Astrocyte (in vitro differentiated cells and primary cell): ENCODE measurements around the gene PCDHGC4. TPM values are rescaled to one million over a fixed set of nuclear protein-coding genes. Genes with fewer than 3 reads are reported as not detected.

Experiments used
- DNase-seq: peaks from one replicate; pipeline ENCODE4 v3.0.0-alpha.2; 2010; ENCODE audit warnings: low read depth
- FAIRE-seq: peaks from 2 replicates; lab custom pipeline; 2011; peaks lifted over from hg19 to GRCh38; lab: Jason Lieb, UNC
- H2AFZ ChIP-seq: 2 replicates; pipeline ENCODE4 v1.6.0; 2012; ENCODE audit warnings: low read depth, low read length, inconsistent platforms
- H3K27ac ChIP-seq: 2 replicates; pipeline ENCODE4 v1.5.1; 2011; ENCODE audit warnings: low read depth, low read length, inconsistent platforms
- H3K27me3 ChIP-seq: 2 replicates; pipeline ENCODE4 v1.6.0; 2011; ENCODE audit warnings: low read length, inconsistent platforms; ENCODE audit not compliant: insufficient read depth
- H3K36me3 ChIP-seq: 2 replicates; pipeline ENCODE4 v1.5.1; 2011; ENCODE audit warnings: low read length, inconsistent platforms; ENCODE audit not compliant: insufficient read depth
- H3K4me1 ChIP-seq: 2 replicates; pipeline ENCODE4 v1.5.1; 2011; ENCODE audit warnings: low read length, inconsistent platforms; ENCODE audit not compliant: insufficient read depth
- H3K4me2 ChIP-seq: 2 replicates; pipeline ENCODE4 v1.6.0; 2012; ENCODE audit warnings: low read length, inconsistent platforms
- H3K4me3 ChIP-seq: 2 replicates; pipeline ENCODE4 v1.5.1; 2011; ENCODE audit warnings: low read depth, mild to moderate bottlenecking, low read length, inconsistent platforms; ENCODE audit not compliant: insufficient read depth
- H3K79me2 ChIP-seq: 2 replicates; pipeline ENCODE4 v1.6.0; 2012; ENCODE audit warnings: mild to moderate bottlenecking, low read length, inconsistent platforms; ENCODE audit not compliant: insufficient read depth
- H3K9ac ChIP-seq: 2 replicates; pipeline ENCODE4 v1.6.0; 2012; ENCODE audit warnings: mild to moderate bottlenecking, low read length, inconsistent platforms
- H3K9me3 ChIP-seq: 2 replicates; pipeline ENCODE4 v1.5.1; 2012; ENCODE audit warnings: low read depth, mild to moderate bottlenecking, low read length, inconsistent platforms; ENCODE audit not compliant: insufficient read depth
- H4K20me1 ChIP-seq: 2 replicates; pipeline ENCODE4 v1.6.0; 2012; ENCODE audit warnings: low read length, inconsistent platforms; ENCODE audit not compliant: insufficient read depth
- H3K27ac Mint-ChIP-seq: one replicate; pipeline ENCODE4 v1.8.0; 2021; ENCODE audit warnings: mild to moderate bottlenecking, mixed read lengths; ENCODE audit not compliant: unreplicated experiment
- H3K27me3 Mint-ChIP-seq: one replicate; pipeline ENCODE4 v1.8.0; 2021; ENCODE audit warnings: low read depth, mixed read lengths; ENCODE audit not compliant: unreplicated experiment
- H3K36me3 Mint-ChIP-seq: one replicate; pipeline ENCODE4 v1.8.0; 2021; ENCODE audit warnings: low read depth, mixed read lengths; ENCODE audit not compliant: unreplicated experiment
- H3K4me1 Mint-ChIP-seq: one replicate; pipeline ENCODE4 v1.8.0; 2021; ENCODE audit warnings: low read depth, mixed read lengths; ENCODE audit not compliant: unreplicated experiment
- H3K4me3 Mint-ChIP-seq: one replicate; pipeline ENCODE4 v1.8.0; 2021; ENCODE audit warnings: mild to moderate bottlenecking, moderate library complexity, mixed read lengths; ENCODE audit not compliant: unreplicated experiment
- H3K9me3 Mint-ChIP-seq: one replicate; pipeline ENCODE4 v1.8.0; 2021; ENCODE audit warnings: mild to moderate bottlenecking, mixed read lengths; ENCODE audit not compliant: unreplicated experiment
- CTCF ChIP-seq: IDR thresholded peaks from 2 replicates; pipeline ENCODE4 v1.5.1; 2011; ENCODE audit warnings: low read depth, mild to moderate bottlenecking, inconsistent platforms, low read length, moderate library complexity; ENCODE audit not compliant: insufficient read depth
- EZH2 ChIP-seq: IDR thresholded peaks from 2 replicates; pipeline ENCODE4 v1.6.1; 2012; ENCODE audit warnings: mild to moderate bottlenecking, low read length, inconsistent platforms; ENCODE audit not compliant: insufficient read depth
- total RNA-seq: library from RNA; stranded (reverse); gene quantifications from 2 replicates; pipeline ENCODE4 v1.2.1, GENCODE V29; 2021

PCDHGC4 gene
- total RNA-seq, 1 donor from 2014 or later, result 7.4 TPM

- no peak for FAIRE-seq
Observed at GRCh38 chr5:141512390-141512910, 27.6 kb downstream of the PCDHGC4 start.

GRCh38 chr5:141512911-141513626 lies 28.2 kb downstream of the PCDHGC4 start:
- Histone ChIP-seq H2AFZ (peak overlapping the region; percentile 24), H3K27ac (peak overlapping the region; percentile 93), H3K27me3 (no peaks in the 10 kb centered on the region), H3K4me3 (peak overlapping the region; percentile 48), H3K36me3 (peaks cover 20% of the 10 kb centered on the region), H4K20me1 (no peaks in the 10 kb centered on the region), H3K79me2 (peaks cover 3% of the 10 kb centered on the region), H3K9me3 (no peaks in the 10 kb centered on the region), H3K4me1 (peaks cover 54% of the 10 kb centered on the region), H3K4me2 (peak overlapping the region; percentile 90), H3K9ac (peak overlapping the region; percentile 84)
- Mint-ChIP-seq H3K36me3 (peaks cover 10% of the 10 kb centered on the region), H3K4me3 (peak overlapping the region; percentile 67), H3K4me1 (peaks cover 59% of the 10 kb centered on the region), H3K27me3 (no peaks in the 10 kb centered on the region), H3K9me3 (peaks cover 1% of the 10 kb centered on the region), H3K27ac (peak overlapping the region; percentile 85)
- FAIRE-seq, result no peak
- TF ChIP-seq EZH2, result no peak
- TF ChIP-seq CTCF, result no peak
- DNase-seq, result peak; percentile 60

More at GRCh38 chr5:141512390-141512910, 27.6 kb downstream of the PCDHGC4 start:
- H3K9me3 ChIP-seq, result no peaks in the 10 kb centered on the region
- no peak overlapping the region for H2AFZ ChIP-seq
- H3K36me3 Mint-ChIP-seq, result peaks cover 9% of the 10 kb centered on the region
- H3K27me3 Mint-ChIP-seq, result no peaks in the 10 kb centered on the region
- peaks cover 1% of the 10 kb centered on the region for H3K9me3 Mint-ChIP-seq
- H3K4me1 Mint-ChIP-seq, result peaks cover 62% of the 10 kb centered on the region
- H3K4me3 Mint-ChIP-seq, result peak overlapping the region; percentile 67
- peak overlapping the region; percentile 90 for H3K4me2 ChIP-seq
- peak overlapping the region; percentile 85 for H3K27ac Mint-ChIP-seq
- H4K20me1 ChIP-seq, result no peaks in the 10 kb centered on the region
- peaks cover 20% of the 10 kb centered on the region for H3K36me3 ChIP-seq
- no peaks in the 10 kb centered on the region for H3K79me2 ChIP-seq
- peak overlapping the region; percentile 93 for H3K27ac ChIP-seq
- H3K27me3 ChIP-seq, result no peaks in the 10 kb centered on the region
- peak; percentile 33 for DNase-seq
- peak overlapping the region; percentile 48 for H3K4me3 ChIP-seq
- TF ChIP-seq EZH2 (no peak), CTCF (peak; percentile 59)
- H3K9ac ChIP-seq, result peak overlapping the region; percentile 84
- H3K4me1 ChIP-seq, result peaks cover 60% of the 10 kb centered on the region
